Measurements from ENCODE around the gene NNT.
"Not testable (repeated sequence)": the region's sequence is repeated elsewhere in the genome, so short reads cannot be mapped to it uniquely, and the experiment has no call there.

The NNT gene

DNA sequence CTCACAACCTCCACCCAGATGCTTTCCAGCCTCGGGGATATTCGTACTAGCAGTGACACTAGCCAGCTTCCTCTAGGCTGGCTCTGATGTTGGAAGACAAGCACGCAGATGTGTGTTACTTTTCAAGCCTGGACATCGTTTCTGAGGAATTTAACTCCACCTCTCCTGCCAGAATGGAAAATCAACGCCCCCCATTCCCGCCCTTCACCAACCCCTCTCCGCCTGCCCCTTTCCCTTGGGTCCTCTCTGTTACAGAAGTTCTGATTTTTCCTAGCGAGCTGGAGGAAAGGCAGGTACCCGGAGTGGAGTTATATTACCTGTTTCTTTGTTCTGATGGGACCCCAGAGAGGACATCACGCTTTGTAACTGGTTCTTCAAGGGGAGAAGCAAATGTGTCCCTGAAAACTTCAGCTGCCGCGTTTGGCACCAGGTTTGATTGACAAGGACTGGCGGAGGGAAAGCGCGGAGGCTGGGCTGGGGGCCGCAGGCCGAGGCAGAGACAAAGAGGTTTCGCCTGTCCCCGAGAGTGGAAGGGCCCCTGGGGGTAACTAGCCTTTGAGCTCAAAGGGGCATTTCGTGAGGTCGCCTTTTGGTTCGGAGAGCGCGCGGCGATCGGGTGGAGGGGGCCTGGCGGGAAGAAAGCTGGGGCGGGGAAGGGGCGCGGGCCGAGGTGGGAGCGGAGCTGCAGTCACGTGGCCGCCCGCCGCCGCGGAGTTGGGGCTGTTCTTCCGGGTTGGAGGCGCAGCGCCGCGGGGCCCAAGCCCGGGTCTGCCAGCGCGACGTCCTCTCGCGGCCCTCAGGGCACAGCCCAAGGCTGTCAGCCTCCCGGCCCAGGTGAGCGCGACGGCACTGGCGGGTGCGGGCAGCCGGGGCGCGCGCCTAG lies at the start of gene NNT:
Gene NNT (plus strand): TSS at position 720 of the 883 bp plus-strand sequence. CDS start 6,016 bp downstream, outside the sequence.
- TF ChIP-seq, protein P1, sequence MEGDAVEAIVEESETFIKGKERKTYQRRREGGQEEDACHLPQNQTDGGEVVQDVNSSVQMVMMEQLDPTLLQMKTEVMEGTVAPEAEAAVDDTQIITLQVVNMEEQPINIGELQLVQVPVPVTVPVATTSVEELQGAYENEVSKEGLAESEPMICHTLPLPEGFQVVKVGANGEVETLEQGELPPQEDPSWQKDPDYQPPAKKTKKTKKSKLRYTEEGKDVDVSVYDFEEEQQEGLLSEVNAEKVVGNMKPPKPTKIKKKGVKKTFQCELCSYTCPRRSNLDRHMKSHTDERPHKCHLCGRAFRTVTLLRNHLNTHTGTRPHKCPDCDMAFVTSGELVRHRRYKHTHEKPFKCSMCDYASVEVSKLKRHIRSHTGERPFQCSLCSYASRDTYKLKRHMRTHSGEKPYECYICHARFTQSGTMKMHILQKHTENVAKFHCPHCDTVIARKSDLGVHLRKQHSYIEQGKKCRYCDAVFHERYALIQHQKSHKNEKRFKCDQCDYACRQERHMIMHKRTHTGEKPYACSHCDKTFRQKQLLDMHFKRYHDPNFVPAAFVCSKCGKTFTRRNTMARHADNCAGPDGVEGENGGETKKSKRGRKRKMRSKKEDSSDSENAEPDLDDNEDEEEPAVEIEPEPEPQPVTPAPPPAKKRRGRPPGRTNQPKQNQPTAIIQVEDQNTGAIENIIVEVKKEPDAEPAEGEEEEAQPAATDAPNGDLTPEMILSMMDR (IDR thresholded peaks at IDR 0.05; ENCODE audit: control insufficient read depth, insufficient read depth, low read depth, low read length, missing control alignments) = no peak
- DNase-seq (ENCODE audit: low read depth) = peak; percentile 10

DNA sequence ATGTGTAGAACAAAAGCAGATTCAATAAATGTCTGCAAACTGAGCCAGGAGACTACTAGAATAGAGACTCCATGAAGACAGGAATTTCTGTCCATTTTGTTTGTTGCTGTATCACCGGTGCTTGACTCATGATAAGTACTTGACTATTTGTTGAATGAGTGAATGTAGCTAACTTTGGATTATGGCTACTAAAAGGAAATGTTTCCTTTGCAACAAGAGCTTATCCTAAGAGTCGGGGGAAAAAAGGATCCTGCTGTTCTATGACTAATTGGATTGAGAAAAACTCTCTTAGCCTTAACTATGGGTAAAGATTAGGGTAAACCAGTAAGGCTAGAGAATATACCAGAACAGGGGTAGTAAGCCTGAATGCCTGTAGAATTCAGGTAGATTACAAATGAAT lies 49.6 kb upstream of the NNT start:
- no peak overlapping the region for H3K4me3 ChIP-seq (ENCODE audit: control insufficient read depth, low read depth, low read length)

More for the DNA sequence above, at the start of gene NNT:
- H3K4me3 ChIP-seq (ENCODE audit: control insufficient read depth, low read depth, low read length) = peak within 1 kb of the TSS; percentile 83

DNA sequence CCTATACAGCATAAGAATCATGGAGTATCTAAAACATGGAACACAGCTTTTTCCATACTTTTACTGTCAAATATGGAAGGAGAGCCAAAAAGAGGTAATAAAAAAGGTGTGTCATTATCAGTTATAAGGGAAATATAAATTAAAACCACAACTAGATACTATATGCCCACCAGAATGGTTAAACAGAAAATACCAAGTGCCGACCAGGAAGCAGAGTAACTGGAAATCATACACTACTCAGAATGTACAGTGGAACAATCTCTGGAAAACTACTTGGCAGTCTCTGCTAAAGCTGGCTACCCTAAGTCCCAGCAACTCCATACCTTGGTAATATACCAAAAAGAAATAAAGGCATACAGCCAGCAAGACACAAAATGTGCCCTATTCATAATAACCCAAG lies 48.5 kb upstream of the NNT start:
- H3K4me3 ChIP-seq (ENCODE audit: control insufficient read depth, low read depth, low read length) = no peak overlapping the region
- DNase-seq (ENCODE audit: low read depth) = no peak
- TF ChIP-seq, protein P1 (IDR thresholded peaks at IDR 0.05; ENCODE audit: control insufficient read depth, insufficient read depth, low read depth, low read length, missing control alignments) = no peak

More for the DNA sequence above, 49.6 kb upstream of the NNT start:
- no peak for DNase-seq (ENCODE audit: low read depth)
- TF ChIP-seq, protein P1 (IDR thresholded peaks at IDR 0.05; ENCODE audit: control insufficient read depth, insufficient read depth, low read depth, low read length, missing control alignments) = no peak

DNA sequence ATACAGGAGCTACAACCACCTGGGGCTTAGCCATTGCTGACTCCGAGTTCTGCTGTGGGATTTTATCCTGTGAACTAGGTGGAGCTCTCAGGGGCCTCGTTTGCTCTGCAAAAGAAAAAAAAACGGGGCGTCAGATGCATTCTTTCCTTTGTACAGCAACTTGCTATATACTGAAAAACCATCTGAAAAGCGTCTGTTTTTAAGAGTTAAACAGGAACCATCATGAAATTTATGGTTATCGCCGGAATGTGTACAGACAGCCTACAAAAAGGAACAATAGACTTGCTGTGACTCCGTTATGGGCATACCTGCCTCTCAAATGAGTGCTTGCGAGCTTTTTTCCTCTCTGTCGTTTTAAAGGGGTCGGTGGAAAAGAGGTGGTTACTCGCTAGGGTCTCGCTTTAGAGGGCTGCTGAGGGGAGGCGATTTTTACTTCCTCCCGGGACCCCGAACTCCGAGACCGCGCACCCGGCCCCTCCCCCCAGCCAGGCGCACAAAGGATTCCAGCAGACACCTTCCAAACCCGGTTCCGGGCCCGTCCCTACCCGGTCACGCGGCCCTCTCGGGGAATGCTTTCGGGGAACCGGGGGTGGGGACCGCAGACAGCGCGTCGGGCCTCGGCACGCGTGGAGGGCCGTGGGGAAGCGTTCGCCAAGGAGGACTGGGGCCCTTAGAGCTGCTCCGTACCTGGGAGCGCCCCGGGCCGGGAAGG lies 46.9 kb upstream of the NNT start:
- peak overlapping the region; percentile 89 for H3K4me3 ChIP-seq (ENCODE audit: control insufficient read depth, low read depth, low read length)
- no peak for DNase-seq (ENCODE audit: low read depth)

DNA sequence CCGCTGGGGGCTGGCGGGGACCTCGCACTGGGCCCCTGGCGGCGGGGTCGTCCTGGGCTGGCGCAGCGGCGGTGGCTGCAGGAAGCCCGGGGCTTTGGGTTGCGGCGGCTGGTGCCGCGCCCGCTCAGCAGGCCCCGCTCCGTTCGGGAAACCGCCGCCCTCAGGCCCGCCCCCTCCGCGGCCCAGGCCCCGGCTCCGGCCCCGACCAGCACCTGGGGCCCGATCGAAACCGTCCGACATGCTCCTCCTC lies 46.4 kb upstream of the NNT start:
- not testable (repeated sequence) for DNase-seq (ENCODE audit: low read depth)
- TF ChIP-seq, protein P1 (IDR thresholded peaks at IDR 0.05; ENCODE audit: control insufficient read depth, insufficient read depth, low read depth, low read length, missing control alignments) = peak; percentile 16
- peak overlapping the region; percentile 89 for H3K4me3 ChIP-seq (ENCODE audit: control insufficient read depth, low read depth, low read length)

More for the DNA sequence above, 46.9 kb upstream of the NNT start:
- TF ChIP-seq, protein P1 (IDR thresholded peaks at IDR 0.05; ENCODE audit: control insufficient read depth, insufficient read depth, low read depth, low read length, missing control alignments) = no peak

DNA sequence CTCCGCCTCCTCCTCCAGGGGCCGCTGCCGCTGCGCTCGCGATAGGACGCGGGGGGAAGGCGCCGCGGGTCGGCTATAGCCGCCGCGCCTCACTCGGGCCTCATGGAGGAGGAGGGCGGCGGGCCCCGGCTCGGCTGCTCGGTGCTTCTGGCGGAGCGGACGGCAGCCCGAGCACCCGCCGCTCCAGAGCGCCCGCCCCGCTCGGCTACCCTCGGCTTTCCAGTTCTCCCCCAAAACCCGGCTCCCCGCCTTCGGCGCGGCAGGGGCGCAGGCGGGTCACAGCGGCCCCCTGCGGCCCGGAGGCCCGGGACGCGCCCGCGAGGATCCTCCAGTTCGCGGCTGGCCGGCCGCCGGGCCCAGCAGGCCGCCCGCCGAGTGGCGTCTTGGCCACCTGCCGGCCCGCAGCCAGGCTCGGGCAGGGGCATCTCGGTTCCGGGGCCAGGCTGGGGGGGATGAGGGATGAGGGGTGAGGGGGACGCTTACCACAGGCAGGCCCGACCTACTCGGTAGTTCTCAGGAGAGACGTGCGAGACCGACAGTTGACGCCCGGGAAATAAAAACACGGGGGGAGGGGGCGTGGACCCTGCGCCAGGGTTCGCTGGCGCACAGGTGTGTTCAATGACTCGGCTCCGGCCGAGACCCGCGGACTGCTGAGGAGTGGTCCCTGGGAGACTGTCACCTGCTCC lies 46.0 kb upstream of the NNT start, which contains the start of gene PAIP1:
Gene PAIP1 (minus strand): TSS at position 221 of the 686 bp plus-strand sequence. CDS start 231 bp downstream, outside the sequence.
- peak within 1 kb of the TSS; percentile 89 for H3K4me3 ChIP-seq (ENCODE audit: control insufficient read depth, low read depth, low read length)
- TF ChIP-seq, protein P1 (IDR thresholded peaks at IDR 0.05; ENCODE audit: control insufficient read depth, insufficient read depth, low read depth, low read length, missing control alignments) = peak; percentile 16
- DNase-seq (ENCODE audit: low read depth) = peak; percentile 48
